ENCODE measurements around the gene HDAC10. TPM values are rescaled to one million over a fixed set of nuclear protein-coding genes. Genes with fewer than 3 reads are reported as not detected.

HDAC10 gene
- total RNA-seq, 2 donors from 2014 or later = 40.5 to 59.1 TPM

DNA sequence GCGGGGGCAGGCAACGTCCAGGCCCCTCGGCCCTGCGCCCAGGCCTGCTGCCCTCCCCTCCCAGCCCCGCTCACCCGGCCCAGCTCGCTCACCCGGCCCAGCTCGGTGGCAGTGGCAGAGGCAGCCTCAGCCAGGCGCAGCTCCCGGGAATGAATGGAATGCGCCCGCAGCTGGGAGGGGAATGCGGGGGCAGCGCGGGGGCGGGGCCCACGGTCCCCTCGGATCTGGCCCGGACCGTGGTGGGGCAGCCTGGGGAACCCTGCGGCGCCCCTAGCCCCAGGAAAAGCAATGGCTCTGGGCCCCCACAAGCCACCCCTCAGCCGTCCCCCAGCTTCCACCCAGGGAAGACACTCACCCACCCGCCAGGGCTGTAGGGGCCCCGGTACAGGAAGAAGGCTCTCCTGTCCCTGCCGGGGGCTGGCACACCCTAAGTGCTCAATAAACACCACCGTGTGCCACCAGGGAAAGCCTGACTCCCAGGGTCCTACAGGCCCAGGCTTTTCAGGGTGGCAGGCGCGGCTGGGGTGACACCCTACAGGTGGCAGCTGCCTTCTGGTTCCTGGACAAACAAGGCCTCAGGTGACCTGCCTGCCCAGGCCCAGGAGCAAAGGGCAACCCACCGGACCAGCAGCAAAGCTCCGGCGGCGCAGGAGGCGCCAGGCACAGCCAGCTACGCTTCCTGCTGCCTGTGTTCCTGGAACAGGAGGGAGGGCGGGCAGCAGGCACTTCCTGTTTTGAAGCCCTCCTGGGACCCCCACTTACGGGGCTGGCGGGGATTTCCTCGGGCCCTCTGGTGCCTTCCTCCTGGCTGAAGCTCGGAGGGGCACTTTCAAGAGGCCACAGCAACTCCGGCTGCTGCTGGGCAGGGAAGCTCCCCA lies 42.6 kb upstream of the HDAC10 start:
- H3K36me3 ChIP-seq = peaks cover 10% of the 10 kb centered on the region
- H3K27ac ChIP-seq = peak overlapping the region; percentile 87
- peaks cover 43% of the 10 kb centered on the region for H3K4me1 ChIP-seq
- peak; percentile 90 for DNase-seq
- TF ChIP-seq, protein P1, sequence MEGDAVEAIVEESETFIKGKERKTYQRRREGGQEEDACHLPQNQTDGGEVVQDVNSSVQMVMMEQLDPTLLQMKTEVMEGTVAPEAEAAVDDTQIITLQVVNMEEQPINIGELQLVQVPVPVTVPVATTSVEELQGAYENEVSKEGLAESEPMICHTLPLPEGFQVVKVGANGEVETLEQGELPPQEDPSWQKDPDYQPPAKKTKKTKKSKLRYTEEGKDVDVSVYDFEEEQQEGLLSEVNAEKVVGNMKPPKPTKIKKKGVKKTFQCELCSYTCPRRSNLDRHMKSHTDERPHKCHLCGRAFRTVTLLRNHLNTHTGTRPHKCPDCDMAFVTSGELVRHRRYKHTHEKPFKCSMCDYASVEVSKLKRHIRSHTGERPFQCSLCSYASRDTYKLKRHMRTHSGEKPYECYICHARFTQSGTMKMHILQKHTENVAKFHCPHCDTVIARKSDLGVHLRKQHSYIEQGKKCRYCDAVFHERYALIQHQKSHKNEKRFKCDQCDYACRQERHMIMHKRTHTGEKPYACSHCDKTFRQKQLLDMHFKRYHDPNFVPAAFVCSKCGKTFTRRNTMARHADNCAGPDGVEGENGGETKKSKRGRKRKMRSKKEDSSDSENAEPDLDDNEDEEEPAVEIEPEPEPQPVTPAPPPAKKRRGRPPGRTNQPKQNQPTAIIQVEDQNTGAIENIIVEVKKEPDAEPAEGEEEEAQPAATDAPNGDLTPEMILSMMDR (IDR thresholded peaks at IDR 0.05) = no peak
- no peaks in the 10 kb centered on the region for H3K9me3 ChIP-seq
- H3K4me3 ChIP-seq = peak overlapping the region; percentile 21
- H3K27me3 ChIP-seq = no peaks in the 10 kb centered on the region
- peak overlapping the region; percentile 19 to 69 for H3K9ac ChIP-seq (ENCODE audit: low read depth in 2 of 2, low read length in 2 of 2)
- intact Hi-C loops (cut with DNase I) = no loop called here

DNA sequence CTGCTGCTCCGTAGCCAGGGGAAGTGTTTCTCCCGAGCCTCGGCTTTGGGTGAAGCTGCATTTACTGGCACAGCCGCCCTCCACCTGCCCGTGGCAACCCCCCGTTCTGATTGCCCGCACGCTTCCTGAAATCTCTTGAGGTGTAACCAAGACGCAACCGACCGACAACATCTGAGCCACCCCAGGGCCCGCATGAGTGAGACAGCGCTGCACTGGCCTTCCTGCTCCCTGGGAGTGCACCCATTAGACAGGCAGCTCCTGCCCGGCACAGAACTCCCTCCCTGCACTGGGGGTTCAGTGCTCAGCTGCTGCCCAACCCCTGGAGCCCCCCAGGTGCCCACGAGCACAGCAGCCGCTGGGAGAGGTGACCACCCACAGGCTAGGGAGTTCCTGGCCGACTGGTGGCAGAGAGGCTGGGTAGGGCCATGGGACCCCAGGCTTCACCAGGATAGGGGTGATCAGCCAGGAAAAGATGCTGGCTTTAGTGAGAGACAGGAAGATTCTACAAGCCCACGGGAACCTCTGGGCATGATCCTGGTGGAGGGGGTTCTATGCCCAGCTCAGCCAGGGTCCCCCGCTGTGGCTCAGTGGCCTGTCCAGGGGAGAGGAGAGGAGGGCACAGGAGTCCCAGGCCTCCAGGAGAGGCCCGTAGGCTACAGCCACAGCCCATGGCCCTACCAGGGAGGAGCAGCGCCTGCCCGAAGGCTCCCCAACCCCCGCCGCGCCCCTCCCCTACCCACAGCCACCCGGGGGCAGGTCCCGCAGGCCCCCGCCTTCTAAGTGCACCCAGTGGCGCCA lies 41.8 kb upstream of the HDAC10 start:
- H3K36me3 ChIP-seq = peaks cover 18% of the 10 kb centered on the region
- TF ChIP-seq, protein P1 (IDR thresholded peaks at IDR 0.05) = no peak
- H3K4me3 ChIP-seq = peak overlapping the region; percentile 21
- H3K4me1 ChIP-seq = peaks cover 36% of the 10 kb centered on the region
- intact Hi-C loops (cut with DNase I) = no loop called here
- no peaks in the 10 kb centered on the region for H3K27me3 ChIP-seq
- peak overlapping the region; percentile 87 for H3K27ac ChIP-seq
- H3K9me3 ChIP-seq = no peaks in the 10 kb centered on the region
- peak overlapping the region; percentile 66 to 69 for H3K9ac ChIP-seq (ENCODE audit: low read depth in 2 of 2, low read length in 2 of 2)
- DNase-seq = no peak

DNA sequence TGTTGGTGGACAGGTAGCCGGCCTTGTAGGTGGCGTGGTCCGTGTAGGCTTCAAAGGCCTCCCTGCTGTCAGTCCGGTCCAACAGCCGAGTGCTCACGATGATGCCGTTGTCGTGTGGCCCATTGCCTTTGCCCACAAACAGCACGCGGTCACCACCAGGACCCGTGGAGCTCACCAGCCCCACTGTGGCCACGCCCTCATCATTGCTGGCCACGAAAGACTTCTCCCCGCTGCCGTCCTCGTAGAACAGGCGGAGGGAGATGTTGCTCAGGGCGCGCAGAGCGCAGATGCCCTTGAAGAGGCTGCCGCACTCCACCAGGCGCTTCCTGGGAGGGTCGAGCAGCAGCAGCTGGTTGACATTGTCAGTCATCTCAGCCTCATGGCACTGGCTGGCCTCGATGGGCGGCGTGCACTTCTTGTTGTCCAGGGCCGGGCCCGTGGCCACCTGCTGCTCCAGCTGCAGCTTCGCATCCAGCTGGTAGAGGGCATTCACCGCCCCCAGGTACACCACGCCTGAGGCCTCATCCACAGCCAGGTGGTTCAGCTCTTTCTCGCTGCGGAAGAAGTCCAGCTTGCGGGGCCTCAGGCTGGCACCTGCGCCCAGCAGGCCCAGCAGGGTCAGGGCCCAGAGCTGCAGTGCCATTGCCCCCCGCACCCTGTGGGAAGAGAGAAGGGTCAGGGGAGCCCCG lies 39.0 kb upstream of the HDAC10 start:
- DNase-seq = no peak
- Histone ChIP-seq H3K4me3 (no peak overlapping the region), H3K9ac (ENCODE audit: low read depth in 2 of 2, low read length in 2 of 2) (peak overlapping the region in 1 of 2 donors; percentile 35), H3K36me3 (peaks cover 23% of the 10 kb centered on the region), H3K9me3 (no peaks in the 10 kb centered on the region), H3K27me3 (no peaks in the 10 kb centered on the region), H3K27ac (no peak overlapping the region), H3K4me1 (peaks cover 23% of the 10 kb centered on the region)
- TF ChIP-seq, protein P1 (IDR thresholded peaks at IDR 0.05) = no peak
- intact Hi-C loops (cut with DNase I) = no loop called here

DNA sequence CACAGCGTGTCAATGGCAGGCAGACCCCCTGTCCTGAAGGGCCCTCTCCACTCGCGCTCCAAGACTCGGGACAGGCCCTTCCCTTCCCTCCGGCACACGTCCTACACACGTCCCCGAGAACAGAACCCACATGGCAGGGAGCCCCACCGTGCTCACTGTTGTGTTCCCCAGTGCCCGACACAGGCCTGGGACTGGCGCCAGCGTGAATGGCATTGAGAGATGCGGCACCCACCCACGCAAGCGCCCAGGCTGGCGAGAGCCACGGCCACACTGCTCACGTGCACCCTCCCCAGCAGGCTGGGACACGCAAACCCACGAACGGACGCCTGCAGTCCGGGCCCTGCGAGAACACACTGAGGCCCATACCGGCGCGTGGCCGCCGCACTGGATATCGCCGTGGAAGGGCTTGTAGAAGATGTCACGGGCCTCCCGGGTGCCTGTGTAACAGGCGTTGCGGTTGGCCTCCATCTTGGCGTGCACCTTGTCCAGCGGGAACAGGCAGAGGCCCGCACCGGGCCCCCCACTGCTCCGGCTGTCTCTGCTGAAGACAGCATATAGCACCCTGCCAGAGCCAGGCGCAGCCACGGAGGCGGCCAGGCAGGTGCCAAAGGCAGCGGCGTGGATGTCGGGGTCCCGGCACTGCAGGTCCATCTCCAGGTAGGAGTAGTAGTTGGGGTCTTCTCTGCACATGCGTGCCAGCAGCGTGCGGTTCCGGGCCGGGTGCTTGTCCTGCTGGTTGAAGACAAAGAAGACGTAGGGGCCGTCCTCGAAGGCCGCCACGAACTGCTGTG lies 38.3 kb upstream of the HDAC10 start:
- intact Hi-C loops (cut with DNase I) = no loop called here
- TF ChIP-seq, protein P1 (IDR thresholded peaks at IDR 0.05) = no peak
- H3K4me3 ChIP-seq = no peak overlapping the region
- H3K9me3 ChIP-seq = no peaks in the 10 kb centered on the region
- no peak overlapping the region for H3K9ac ChIP-seq (ENCODE audit: low read depth in 2 of 2, low read length in 2 of 2)
- DNase-seq = no peak
- H3K27me3 ChIP-seq = no peaks in the 10 kb centered on the region
- peaks cover 23% of the 10 kb centered on the region for H3K36me3 ChIP-seq
- peaks cover 16% of the 10 kb centered on the region for H3K4me1 ChIP-seq
- no peak overlapping the region for H3K27ac ChIP-seq
